GM21526 (cell line): ENCODE measurements around the gene DSCAML1.

Experiments used
- ATAC-seq: cut with Tn5 transposase; IDR thresholded peaks from one replicate; pipeline ENCODE4 v1.9.1; 2021; ENCODE audit warnings: moderate library complexity; ENCODE audit not compliant: unreplicated experiment, low FRiP score

Gene DSCAML1

DNA sequence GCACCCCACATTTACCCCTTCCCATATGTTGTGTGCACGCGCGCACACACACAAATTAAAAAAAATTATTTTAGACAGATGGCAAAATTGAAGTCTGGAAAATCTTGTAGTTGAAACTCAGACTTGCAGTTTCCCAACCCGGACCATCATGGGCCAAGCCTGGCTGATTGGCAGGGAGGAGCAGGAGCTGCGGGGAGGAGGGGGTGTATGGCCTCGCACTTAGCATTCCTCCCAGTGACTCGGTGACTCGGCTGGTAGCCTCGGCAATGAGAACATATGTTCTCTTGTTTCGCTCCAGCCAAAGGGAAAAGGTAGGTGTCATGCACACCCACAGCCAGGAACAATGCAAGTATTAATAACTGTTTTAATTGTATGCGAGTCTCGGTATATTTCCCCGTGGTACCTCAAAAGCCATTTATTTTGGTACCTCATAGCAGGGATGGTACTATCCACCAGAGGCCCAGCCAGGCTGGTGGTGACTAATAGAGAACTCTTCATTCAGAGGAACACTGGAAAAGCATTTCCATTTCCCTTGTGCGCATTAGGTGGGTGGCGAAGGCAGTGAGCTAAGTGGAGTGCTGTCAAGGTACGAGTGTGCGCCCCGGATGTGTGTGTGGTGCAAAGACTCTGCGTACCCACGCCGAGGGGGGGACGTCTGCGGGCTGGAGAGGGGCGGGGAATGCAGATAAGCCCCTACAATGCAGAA, 92.5 kb downstream of the DSCAML1 start:
- ATAC-seq, result no peak

DNA sequence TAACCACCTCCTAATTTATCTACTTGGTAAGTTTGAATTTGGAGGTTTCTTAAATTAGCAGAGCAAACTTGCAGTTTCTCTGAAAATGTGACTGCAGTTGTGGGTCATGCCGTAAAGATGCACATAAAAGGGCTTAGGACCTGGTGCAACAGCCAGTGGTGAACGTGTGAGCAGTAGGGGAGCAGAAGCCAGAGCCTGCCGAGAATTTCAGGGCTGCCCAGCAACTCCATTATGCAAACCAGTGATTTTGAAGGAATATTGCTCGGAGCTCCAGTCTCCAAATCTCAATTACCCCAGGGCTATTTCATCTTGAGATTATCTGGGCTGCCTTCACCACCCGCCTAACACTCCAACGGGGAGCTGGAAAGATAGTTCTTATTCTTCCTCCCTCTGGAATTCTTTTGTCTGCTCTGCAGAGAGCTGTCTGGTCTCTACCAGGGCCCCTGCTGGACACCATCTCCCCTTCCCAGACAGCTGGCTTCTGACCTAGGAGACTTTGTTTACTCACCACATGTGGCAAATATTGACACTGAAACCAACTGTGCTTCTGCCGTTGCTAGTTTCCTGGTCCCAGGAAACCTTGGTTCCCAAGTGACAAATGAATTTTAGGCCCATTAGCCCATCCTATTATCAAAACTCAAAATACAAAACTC, 93.9 kb downstream of the DSCAML1 start:
- no peak for ATAC-seq

- ATAC-seq, result no peak
These were observed 95.2 kb downstream of the DSCAML1 start for GRCh38 chr11:117701781-117702180.

DNA sequence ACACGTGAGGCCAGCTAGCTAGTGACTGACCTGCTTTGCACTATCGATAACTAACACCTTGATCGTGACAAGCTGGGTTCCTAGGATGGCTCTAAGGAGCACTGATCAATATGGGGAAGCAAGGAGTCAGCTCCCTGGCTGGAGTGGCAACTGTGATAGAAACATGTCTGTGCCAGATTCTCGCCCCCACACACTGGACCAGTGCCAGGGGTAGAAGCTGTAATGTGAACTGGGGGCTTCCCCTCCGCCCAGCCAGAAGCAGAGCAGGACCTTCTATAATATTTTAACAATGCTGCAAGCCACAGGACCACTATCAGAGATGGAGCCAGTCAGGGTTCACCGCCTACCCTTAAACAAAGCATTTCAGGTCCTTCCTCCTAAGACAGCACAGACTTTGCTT, 96.5 kb downstream of the DSCAML1 start:
- ATAC-seq, result no peak

GRCh38 chr11:117697319-117697718, 99.7 kb downstream of the DSCAML1 start:
- ATAC-seq, result no peak

DNA sequence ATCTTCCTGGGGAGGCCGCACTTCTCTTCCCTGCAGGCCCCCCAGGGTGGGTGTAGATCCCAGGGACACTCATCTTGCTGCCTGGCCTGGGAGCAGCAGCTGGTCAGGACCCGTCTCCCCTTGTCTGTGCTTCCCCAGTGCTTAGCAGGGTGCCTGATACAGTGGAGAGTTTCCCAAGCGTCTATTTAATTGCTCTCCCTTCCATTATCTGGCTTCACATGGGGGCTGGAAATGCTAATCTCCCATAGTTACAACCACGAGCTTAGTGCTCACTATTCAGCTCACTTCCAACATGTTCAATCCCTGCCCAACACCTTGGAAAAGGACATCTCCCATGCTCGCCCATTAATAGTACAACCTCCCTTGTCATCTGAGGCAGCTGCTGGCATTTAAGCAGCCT, 100.5 kb downstream of the DSCAML1 start:
- ATAC-seq, result no peak

GRCh38 chr11:117693344-117693743, 103.7 kb downstream of the DSCAML1 start:
- ATAC-seq, result no peak

GRCh38 chr11:117691516-117691915, 105.5 kb downstream of the DSCAML1 start:
- ATAC-seq, result no peak

DNA sequence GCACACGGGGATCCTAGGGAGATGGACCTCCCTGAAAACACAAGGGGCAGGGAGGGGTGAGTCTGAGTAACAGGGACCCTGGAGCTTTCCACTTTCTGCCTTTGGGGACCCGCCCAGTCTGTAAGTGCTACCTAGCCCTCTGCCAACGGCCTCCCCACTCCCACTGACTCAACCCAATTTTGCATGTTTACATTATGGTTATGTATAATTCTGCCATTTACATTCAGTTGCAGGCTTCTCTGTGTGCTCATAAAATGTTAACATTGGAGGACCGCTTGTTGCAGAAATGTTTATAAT, 105.8 kb downstream of the DSCAML1 start:
- ATAC-seq, result no peak

GRCh38 chr11:117690484-117691217, 106.4 kb downstream of the DSCAML1 start:
- ATAC-seq, result no peak

DNA sequence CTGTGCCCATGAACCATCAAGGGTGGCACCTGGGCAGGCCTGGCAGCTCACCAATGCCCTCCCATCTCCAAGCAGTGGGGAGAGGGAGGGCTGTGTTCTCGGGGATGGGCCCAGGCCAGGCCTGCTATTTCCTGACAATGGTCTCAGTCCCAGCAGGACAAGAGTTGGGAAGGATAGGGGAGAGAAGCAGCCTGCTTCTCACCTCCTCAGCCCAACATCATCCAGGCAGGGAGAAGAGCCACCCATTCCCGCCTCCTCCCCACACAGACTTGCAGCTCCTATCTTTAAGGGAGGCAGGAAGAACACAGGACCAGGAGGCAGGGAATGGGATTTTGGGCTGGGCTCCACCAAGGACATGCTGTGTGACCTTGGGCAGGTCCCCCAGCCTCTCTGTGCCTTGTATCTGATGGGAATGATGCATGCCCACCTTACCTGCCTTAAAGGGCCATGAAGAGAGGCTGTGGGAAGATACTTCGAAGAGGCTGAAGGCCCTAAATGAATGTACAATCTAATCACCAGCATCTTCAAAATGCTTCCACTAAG, 108.7 kb downstream of the DSCAML1 start:
- no peak for ATAC-seq

DNA sequence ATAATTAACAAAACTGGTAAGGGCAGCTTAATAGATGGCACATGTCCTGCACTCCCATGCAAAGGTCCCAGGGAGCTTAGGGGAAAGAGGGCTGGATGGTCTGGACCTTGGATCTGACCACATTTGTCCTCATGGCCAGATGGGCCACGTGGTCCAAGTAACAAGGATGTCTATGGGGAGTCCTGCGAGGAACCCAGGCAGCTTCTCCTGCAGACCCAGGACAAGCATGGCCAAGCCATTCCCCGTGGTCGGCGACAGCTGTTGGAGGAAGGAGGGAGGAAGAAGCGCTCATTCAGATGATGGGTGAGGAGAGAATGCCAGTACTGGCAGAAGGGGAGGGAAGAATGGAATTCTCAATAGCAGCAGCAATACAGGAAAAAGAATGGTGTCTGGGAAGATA, 109.2 kb downstream of the DSCAML1 start:
- no peak for ATAC-seq

GRCh38 chr11:117686711-117687110, 110.3 kb downstream of the DSCAML1 start:
- ATAC-seq, result no peak

DNA sequence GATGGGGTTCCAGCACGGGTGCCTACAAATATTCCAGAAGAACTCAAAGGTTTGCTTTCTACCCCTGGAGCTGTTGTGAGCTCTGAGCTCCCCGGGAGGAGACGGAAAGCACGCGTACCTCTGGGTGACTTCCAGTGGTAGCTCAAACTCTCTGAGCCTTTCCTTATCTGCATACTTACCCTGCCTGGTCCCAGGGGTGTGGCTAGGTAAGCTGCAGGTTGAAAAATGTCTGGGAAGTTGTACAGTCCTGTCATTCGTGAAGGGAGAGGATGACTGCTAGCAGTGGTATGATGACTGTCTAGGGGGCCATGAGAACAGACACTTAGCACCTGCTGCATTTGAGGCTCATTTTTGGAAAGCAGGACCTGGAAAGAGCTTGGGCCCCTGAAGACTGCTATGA, 111.5 kb downstream of the DSCAML1 start:
- ATAC-seq, result no peak

DNA sequence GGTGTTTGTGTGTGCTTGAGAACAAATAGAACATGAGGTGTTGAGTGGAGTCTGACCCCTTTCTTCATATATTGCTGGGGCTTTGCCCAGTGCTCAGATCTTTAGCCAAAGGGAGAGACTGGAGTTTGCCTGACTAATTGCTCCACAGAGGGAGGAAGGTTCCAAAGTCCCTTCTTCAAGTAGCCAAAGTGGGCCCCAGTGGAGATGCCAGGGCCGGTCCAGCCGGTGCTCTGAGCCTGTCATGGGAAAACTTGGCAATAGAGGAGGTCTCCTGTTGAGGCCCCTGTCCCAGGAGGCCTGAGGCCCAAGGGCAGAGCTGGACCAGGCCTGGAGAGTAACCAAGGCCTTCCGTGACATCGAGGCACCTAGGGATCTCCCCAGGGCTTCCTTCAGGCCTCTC, 112.3 kb downstream of the DSCAML1 start:
- ATAC-seq, result no peak

DNA sequence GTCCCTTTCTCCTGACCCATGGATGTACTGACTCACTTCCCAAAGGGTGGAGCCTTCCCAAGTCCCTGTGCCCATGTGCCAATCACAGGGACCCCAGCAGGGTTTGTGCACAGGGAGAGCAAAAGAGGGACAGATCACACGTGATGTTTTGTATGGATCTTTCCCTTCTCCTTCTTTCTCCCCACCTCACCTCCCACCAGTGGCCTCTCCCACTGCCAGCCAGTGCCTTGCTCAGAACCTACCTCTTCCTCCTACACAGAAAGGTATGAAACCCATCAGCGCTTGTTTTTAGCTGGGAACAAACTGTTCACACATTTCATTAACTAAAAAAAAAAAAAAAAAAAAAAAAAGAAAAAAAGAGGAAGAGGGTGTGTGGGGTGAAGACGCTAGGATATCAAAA, 112.9 kb downstream of the DSCAML1 start:
- ATAC-seq, result no peak

- no peak for ATAC-seq
These were observed 115.6 kb downstream of the DSCAML1 start for GRCh38 chr11:117681438-117681837.

- ATAC-seq, result no peak
These were observed 117.6 kb downstream of the DSCAML1 start for GRCh38 chr11:117679461-117679860.

GRCh38 chr11:117678658-117679406, 118.2 kb downstream of the DSCAML1 start:
- no peak for ATAC-seq

DNA sequence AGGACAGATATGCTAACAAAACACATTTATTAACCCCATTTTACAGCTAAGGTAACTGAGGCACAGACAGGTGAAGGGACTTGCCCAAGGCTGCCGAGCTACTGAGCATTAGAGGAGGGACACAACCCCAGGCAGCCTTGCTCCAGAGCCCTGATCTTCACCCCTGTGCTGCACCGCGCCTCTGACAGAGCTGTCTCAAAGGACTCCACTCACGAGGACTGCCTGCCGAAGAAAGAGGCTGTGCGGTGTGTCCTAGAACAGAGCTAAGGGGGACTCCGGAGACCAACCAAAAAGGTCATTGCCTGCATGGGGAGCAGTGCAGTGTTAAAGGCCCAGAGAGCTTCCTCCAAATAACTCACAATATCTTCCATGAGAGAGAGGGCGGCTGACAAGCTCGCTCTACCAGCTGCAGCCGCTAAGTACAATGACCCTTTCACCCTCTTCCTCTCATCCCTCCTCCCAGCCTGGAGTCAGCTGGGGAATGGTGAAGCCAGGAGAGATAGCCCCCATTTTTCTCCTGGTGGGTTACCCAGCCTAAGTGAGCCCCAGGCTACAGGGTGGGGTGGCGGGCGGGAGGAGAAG, 119.2 kb downstream of the DSCAML1 start:
- ATAC-seq, result no peak

GRCh38 chr11:117676501-117676900, 120.5 kb downstream of the DSCAML1 start:
- ATAC-seq, result no peak
